Measurements from ENCODE around the gene IL1R2.

DNA sequence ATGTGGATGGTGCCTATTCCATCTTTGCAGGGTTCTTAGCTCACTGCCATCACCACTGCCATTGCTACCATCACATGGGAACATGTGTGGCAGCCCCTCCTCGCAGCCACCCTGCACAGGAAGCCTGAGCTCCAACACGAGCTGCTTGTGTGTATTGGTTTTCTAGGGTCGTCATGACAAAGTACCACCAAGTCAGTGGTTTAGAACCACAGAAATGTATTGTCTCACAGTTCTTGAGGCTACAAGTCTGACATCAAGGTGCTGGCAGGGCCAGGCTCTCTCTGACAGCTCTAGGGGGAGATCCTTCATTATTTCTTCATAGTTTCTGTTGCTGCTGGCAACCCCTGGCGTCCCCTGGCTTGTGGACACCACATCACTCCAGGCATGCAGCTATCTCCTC is 10.3 kb upstream of the IL1R2 start:
- TF ChIP-seq, protein P1, sequence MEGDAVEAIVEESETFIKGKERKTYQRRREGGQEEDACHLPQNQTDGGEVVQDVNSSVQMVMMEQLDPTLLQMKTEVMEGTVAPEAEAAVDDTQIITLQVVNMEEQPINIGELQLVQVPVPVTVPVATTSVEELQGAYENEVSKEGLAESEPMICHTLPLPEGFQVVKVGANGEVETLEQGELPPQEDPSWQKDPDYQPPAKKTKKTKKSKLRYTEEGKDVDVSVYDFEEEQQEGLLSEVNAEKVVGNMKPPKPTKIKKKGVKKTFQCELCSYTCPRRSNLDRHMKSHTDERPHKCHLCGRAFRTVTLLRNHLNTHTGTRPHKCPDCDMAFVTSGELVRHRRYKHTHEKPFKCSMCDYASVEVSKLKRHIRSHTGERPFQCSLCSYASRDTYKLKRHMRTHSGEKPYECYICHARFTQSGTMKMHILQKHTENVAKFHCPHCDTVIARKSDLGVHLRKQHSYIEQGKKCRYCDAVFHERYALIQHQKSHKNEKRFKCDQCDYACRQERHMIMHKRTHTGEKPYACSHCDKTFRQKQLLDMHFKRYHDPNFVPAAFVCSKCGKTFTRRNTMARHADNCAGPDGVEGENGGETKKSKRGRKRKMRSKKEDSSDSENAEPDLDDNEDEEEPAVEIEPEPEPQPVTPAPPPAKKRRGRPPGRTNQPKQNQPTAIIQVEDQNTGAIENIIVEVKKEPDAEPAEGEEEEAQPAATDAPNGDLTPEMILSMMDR (conservative IDR thresholded peaks at IDR 0.05; ENCODE audit: low read depth, low read length): no peak
- TF ChIP-seq EZH2 (IDR thresholded peaks at IDR 0.05; ENCODE audit: borderline replicate concordance, low read depth, low read length, poor library complexity, severe bottlenecking): no peak

Measured in A673 (cell line).